Frontal cortex (tissue), 4 donors: ENCODE results near the gene MED29. TPM values are rescaled to one million over a fixed set of nuclear protein-coding genes. Genes with fewer than 3 reads are reported as not detected.

Experiments
- DNase-seq, 2 donors: peaks; one replicate each; pipeline ENCODE4 v3.0.0; 2012; ENCODE audit warnings: low spot score in 2 of 2
- FAIRE-seq: peaks from 2 replicates; lab custom pipeline; 2012; peaks lifted over from hg19 to GRCh38; lab: Jason Lieb, UNC
- total RNA-seq: library from RNA; depleted of rRNA; stranded (reverse); fragments of >200 nt; gene quantifications from one replicate; pipeline ENCODE4 v1.2.3, GENCODE V29; 2014
- donor health status: control.
- donor health status: control.
- donor health status: control.

Gene MED29
- total RNA-seq, 1 donor from 2014 or later: 9.8 TPM

- FAIRE-seq (no peak), DNase-seq (peak in 1 of 2 donors; percentile 74)
These were observed 777 bp upstream of the MED29 start for GRCh38 chr19:39390451-39390750.

GRCh38 chr19:39397360-39398296, 6.5 kb downstream of the MED29 start:
- DNase-seq (peak; percentile 72 to 88), FAIRE-seq (no peak)

GRCh38 chr19:39398297-39398864, 7.2 kb downstream of the MED29 start:
- no peak for FAIRE-seq

GRCh38 chr19:39399668-39400050, 8.5 kb downstream of the MED29 start:
- DNase-seq (no peak), FAIRE-seq (no peak)

More at GRCh38 chr19:39398297-39398864, 7.2 kb downstream of the MED29 start:
- no peak for DNase-seq

GRCh38 chr19:39400061-39400460, 8.9 kb downstream of the MED29 start:
- FAIRE-seq (no peak), DNase-seq (no peak)

GRCh38 chr19:39401070-39401548, 9.9 kb downstream of the MED29 start:
- no peak for FAIRE-seq
- DNase-seq: no peak

- DNase-seq (no peak), FAIRE-seq (no peak)
These were observed 10.6 kb downstream of the MED29 start for GRCh38 chr19:39401549-39402345.

- FAIRE-seq (no peak), DNase-seq (peak; percentile 67 to 84)
These were observed 11.4 kb downstream of the MED29 start for GRCh38 chr19:39402346-39403300.

GRCh38 chr19:39403331-39404312, 12.4 kb downstream of the MED29 start:
- DNase-seq (peak; percentile 75 to 84), FAIRE-seq (no peak)

GRCh38 chr19:39405261-39405957, 14.2 kb downstream of the MED29 start:
- FAIRE-seq: no peak
- DNase-seq: no peak

- no peak for DNase-seq
- no peak for FAIRE-seq
These were observed 14.9 kb downstream of the MED29 start for GRCh38 chr19:39405958-39406655.

- FAIRE-seq: no peak
These were observed 15.7 kb downstream of the MED29 start, which contains the start of gene ZFP36 for GRCh38 chr19:39406656-39407409. ZFP36 (plus strand) TSS chr19:39406847; CDS start chr19:39406905, 58 bp downstream.

GRCh38 chr19:39407410-39407659, 16.2 kb downstream of the MED29 start:
- DNase-seq: no peak
- FAIRE-seq: no peak

More at GRCh38 chr19:39406656-39407409, 15.7 kb downstream of the MED29 start, which contains the start of gene ZFP36:
- DNase-seq: peak; percentile 82 to 87

- DNase-seq: no peak
- FAIRE-seq: no peak
These were observed 16.6 kb downstream of the MED29 start for GRCh38 chr19:39407660-39408391.

GRCh38 chr19:39408392-39409207, 17.4 kb downstream of the MED29 start:
- DNase-seq: no peak

More at GRCh38 chr19:39408392-39409207, 17.4 kb downstream of the MED29 start:
- no peak for FAIRE-seq
